ENCODE results near the gene CELSR1. TPM values are rescaled to one million over a fixed set of nuclear protein-coding genes. Genes with fewer than 3 reads are reported as not detected.

Gene CELSR1
- total RNA-seq, 1 experiment from 2014 or later, result 19.6 TPM

GRCh38 chr22:46504584-46504983, 32.8 kb downstream of the CELSR1 start:
- Histone ChIP-seq H3K27ac (ENCODE audit: low read depth, low read length) (no peak overlapping the region), H2AFZ (ENCODE audit: low read depth, low read length, poor library complexity, severe bottlenecking) (no peak overlapping the region), H3K79me2 (ENCODE audit: insufficient read depth, low read length) (no peaks in the 10 kb centered on the region), H3K36me3 (ENCODE audit: control insufficient read depth in 1 of 2, insufficient read depth in 2 of 2, low read length in 2 of 2) (no peaks in the 10 kb centered on the region), H3K27me3 (ENCODE audit: insufficient read depth, low read length) (no peaks in the 10 kb centered on the region), H3K9ac (ENCODE audit: low read length) (no peak overlapping the region), H4K20me1 (ENCODE audit: insufficient read depth) (no peaks in the 10 kb centered on the region), H3K9me3 (ENCODE audit: control insufficient read depth in 1 of 2, insufficient read depth in 1 of 2, low read depth in 1 of 2, low read length in 2 of 2) (no peaks in the 10 kb centered on the region), H3K4me3 (replicated peaks in 1 of 2; ENCODE audit: low read depth in 1 of 2, low read length in 2 of 2) (no peak overlapping the region), H3K9me2 (ENCODE audit: insufficient read depth) (no peaks in the 10 kb centered on the region), H3K4me1 (ENCODE audit: control insufficient read depth in 1 of 2, insufficient read depth in 2 of 2, low read length in 2 of 2) (peaks cover 7 to 22% of the 10 kb centered on the region in 2 experiments), H3K4me2 (ENCODE audit: low read length) (no peak overlapping the region)
- DNase-seq (ENCODE audit: low read depth, low spot score) (no peak), ATAC-seq (no peak)
- ChIA-PET POLR2A (interaction anchor here (0.7 kb wide), 1 partner anchor 34 kb away, joined by 4 read pairs; no protein-coding TSS in a partner anchor), CTCF (no interaction called here), RAD21 (ENCODE audit: low non-redundant PET in 1 of 2, low total read pairs in 2 of 2, uncharacterized antibody in 2 of 2, unreplicated experiment in 2 of 2) (interaction anchor here in 1 of 2 experiments (0.7 kb wide), 1 partner anchor 137 kb away, joined by 3 read pairs; no protein-coding TSS in a partner anchor)
- BruUV-seq (replicated peaks), result no TSS peak
- TF ChIP-seq ELF1 (IDR thresholded peaks at IDR 0.05; ENCODE audit: borderline replicate concordance, low read depth), result no peak
- TF ChIP-seq EZH2phosphoT487 (IDR thresholded peaks at IDR 0.05; ENCODE audit: borderline replicate concordance), result no peak
- no peak for TF ChIP-seq CBX3 (IDR thresholded peaks at IDR 0.05; ENCODE audit: low read depth)
- TF ChIP-seq JUND (IDR thresholded peaks at IDR 0.05), result no peak
- TF ChIP-seq SIN3A (IDR thresholded peaks at IDR 0.05; ENCODE audit: low read depth), result no peak
- TF ChIP-seq, protein P1, sequence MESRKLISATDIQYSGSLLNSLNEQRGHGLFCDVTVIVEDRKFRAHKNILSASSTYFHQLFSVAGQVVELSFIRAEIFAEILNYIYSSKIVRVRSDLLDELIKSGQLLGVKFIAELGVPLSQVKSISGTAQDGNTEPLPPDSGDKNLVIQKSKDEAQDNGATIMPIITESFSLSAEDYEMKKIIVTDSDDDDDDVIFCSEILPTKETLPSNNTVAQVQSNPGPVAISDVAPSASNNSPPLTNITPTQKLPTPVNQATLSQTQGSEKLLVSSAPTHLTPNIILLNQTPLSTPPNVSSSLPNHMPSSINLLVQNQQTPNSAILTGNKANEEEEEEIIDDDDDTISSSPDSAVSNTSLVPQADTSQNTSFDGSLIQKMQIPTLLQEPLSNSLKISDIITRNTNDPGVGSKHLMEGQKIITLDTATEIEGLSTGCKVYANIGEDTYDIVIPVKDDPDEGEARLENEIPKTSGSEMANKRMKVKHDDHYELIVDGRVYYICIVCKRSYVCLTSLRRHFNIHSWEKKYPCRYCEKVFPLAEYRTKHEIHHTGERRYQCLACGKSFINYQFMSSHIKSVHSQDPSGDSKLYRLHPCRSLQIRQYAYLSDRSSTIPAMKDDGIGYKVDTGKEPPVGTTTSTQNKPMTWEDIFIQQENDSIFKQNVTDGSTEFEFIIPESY (IDR thresholded peaks at IDR 0.05; ENCODE audit: extremely low read depth, insufficient replicate concordance, low read length), result no peak
- TF ChIP-seq ATF3 (IDR thresholded peaks at IDR 0.05), result no peak
- TF ChIP-seq, protein P2, sequence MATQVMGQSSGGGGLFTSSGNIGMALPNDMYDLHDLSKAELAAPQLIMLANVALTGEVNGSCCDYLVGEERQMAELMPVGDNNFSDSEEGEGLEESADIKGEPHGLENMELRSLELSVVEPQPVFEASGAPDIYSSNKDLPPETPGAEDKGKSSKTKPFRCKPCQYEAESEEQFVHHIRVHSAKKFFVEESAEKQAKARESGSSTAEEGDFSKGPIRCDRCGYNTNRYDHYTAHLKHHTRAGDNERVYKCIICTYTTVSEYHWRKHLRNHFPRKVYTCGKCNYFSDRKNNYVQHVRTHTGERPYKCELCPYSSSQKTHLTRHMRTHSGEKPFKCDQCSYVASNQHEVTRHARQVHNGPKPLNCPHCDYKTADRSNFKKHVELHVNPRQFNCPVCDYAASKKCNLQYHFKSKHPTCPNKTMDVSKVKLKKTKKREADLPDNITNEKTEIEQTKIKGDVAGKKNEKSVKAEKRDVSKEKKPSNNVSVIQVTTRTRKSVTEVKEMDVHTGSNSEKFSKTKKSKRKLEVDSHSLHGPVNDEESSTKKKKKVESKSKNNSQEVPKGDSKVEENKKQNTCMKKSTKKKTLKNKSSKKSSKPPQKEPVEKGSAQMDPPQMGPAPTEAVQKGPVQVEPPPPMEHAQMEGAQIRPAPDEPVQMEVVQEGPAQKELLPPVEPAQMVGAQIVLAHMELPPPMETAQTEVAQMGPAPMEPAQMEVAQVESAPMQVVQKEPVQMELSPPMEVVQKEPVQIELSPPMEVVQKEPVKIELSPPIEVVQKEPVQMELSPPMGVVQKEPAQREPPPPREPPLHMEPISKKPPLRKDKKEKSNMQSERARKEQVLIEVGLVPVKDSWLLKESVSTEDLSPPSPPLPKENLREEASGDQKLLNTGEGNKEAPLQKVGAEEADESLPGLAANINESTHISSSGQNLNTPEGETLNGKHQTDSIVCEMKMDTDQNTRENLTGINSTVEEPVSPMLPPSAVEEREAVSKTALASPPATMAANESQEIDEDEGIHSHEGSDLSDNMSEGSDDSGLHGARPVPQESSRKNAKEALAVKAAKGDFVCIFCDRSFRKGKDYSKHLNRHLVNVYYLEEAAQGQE (IDR thresholded peaks at IDR 0.05; ENCODE audit: low read depth), result no peak
- TF ChIP-seq TCF7L2 (IDR thresholded peaks at IDR 0.05; ENCODE audit: borderline replicate concordance, extremely low read depth, insufficient read depth, insufficient read length), result no peak
- TF ChIP-seq, protein P3, sequence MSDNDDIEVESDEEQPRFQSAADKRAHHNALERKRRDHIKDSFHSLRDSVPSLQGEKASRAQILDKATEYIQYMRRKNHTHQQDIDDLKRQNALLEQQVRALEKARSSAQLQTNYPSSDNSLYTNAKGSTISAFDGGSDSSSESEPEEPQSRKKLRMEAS (IDR thresholded peaks at IDR 0.05), result no peak
- TF ChIP-seq POLR2A (IDR thresholded peaks at IDR 0.05; ENCODE audit: borderline replicate concordance, extremely low read depth, insufficient read depth, insufficient read length), result no peak
- TF ChIP-seq YY1 (IDR thresholded peaks at IDR 0.05; ENCODE audit: extremely low read depth, insufficient replicate concordance, low read depth, low read length), result no peak
- TF ChIP-seq POLR2AphosphoS5 (IDR thresholded peaks at IDR 0.05; ENCODE audit: low read depth, low read length), result no peak
- TF ChIP-seq CTCF (IDR thresholded peaks at IDR 0.05 in 2 of 3, conservative IDR thresholded peaks at IDR 0.05 in 1 of 3; ENCODE audit: borderline replicate concordance in 1 of 3, insufficient read depth in 1 of 3, low read depth in 2 of 3, low read length in 2 of 3), result no peak
- intact Hi-C loops (cut with micrococcal nuclease), result no loop called here
